Retinal pigment epithelial cell (primary cell): ENCODE measurements around the gene MKX.
"Not testable (repeated sequence)": the region's sequence is repeated elsewhere in the genome, so short reads cannot be mapped to it uniquely, and the experiment has no call there.

Source experiments
- DNase-seq: peaks from one replicate; pipeline ENCODE4 v3.0.0-alpha.2; 2010; ENCODE audit warnings: low read depth
- H3K4me3 ChIP-seq: 2 replicates; pipeline ENCODE4 v1.5.1; 2011; ENCODE audit warnings: mild to moderate bottlenecking, low read length, control low read depth, moderate library complexity
- TF ChIP-seq, protein P1 (sequence below): conservative IDR thresholded peaks from 2 replicates; pipeline ENCODE4 v1.5.1; 2011; ENCODE audit warnings: low read depth, low read length, control low read depth, inconsistent platforms

MKX gene

DNA sequence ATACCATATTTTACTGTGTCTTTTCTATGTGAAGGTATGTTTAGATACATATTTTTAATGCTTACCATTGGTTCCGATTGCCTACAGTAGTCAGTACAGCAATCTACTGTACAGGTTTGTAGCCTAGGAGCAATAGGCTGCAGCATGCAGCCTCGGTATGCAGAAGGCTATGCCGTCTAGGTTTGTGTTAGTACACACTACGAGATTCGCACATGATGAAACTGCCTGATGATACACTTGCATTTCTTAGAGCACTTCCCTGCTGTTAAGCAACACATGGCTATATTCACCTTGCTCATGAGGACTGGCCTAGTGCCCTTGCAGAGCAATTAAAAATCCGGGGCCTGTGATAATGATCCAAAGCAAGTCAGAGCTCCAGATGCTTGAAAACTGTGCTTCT is 62.4 kb downstream of the MKX start:
- TF ChIP-seq, protein P1, sequence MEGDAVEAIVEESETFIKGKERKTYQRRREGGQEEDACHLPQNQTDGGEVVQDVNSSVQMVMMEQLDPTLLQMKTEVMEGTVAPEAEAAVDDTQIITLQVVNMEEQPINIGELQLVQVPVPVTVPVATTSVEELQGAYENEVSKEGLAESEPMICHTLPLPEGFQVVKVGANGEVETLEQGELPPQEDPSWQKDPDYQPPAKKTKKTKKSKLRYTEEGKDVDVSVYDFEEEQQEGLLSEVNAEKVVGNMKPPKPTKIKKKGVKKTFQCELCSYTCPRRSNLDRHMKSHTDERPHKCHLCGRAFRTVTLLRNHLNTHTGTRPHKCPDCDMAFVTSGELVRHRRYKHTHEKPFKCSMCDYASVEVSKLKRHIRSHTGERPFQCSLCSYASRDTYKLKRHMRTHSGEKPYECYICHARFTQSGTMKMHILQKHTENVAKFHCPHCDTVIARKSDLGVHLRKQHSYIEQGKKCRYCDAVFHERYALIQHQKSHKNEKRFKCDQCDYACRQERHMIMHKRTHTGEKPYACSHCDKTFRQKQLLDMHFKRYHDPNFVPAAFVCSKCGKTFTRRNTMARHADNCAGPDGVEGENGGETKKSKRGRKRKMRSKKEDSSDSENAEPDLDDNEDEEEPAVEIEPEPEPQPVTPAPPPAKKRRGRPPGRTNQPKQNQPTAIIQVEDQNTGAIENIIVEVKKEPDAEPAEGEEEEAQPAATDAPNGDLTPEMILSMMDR: no peak
- no peak overlapping the region for H3K4me3 ChIP-seq
- no peak for DNase-seq

DNA sequence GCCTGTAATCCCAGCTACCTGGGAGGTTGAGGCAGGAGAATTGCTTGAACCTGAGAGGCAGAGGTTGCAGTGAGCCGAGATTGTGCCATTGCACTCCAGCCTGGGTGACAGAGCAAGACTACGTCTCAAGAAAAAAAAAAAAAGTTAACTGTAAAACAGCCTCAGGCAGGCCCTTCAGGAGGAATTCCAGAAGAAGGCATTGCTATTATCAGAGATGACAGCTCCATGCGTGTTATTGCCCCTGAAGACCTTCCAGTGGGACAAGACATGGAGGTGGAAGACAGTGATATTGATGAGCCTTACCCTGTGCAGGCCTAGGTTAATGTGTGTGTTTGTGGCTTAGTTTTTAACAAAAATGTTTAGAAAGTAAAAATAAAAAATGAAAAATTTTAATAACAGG is 63.8 kb downstream of the MKX start:
- DNase-seq, H3K4me3 ChIP-seq: not testable (repeated sequence)

DNA sequence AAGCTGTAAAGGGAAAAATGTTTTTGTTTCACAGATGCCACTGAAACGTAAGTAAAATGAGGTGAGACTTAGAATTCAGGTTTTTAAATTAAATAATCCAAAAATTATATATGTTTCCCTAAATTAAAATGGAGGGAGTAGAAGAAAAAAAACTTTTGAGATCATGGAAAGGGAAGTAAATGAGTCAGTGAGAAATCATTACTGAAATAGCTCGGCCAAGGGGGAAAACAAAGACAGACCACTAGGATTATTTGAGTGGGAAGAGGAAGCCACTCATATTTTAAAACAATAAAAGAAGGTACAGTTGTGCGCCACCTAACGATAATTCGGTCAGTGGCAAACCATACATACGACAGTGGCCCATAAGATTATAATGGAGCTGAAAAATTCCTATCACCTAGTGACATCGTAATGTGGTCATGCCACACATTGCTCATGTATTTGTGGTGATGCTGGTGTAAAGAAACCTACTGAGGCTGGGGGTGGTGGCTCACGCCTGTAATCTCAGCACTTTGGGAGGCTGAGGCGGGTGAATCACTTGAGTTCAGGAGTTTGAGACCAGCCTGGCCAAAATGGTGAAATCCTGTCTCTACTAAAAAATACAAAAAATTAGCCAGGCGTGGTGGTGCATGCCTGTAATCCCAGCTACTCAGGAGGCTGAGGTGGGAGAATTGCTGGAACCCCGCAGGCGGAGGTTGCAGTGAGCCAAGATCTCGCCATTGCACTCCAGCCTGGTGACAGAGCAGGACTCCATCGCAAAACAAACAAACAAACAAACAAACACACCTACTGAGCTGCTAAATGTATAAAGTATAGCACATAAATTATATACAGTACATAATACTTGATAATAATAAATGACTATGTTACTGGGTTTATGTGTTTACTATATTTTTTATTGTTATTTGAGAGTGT is 64.7 kb downstream of the MKX start:
- TF ChIP-seq, protein P1: no peak
- no peak overlapping the region for H3K4me3 ChIP-seq
- DNase-seq: no peak

DNA sequence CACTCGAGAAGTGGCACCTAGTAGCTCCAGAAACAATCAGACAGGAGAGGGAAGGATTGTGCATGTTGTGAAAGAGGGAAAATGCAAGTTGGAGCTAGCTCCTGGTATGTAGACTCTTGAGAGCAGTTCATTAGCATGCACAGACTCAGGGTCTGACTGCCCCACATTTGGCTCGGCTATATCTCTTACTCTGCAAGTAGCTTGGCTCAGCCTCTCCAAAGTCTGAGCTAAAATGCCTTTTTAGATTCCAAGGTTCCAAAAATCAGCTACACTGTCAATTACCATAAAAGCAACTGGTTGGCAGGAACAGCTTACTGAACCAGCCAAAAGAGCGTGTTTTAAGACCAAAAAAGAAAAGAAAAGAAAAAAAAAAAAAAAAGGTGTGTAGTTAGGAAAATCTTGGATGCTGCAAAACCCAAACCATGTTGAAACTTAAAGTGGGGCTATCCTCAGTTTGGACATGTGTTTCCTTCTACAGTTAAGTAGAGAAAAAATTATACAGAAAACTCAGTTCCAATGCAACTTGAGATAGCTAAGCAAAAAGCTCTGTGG is 65.5 kb downstream of the MKX start:
- TF ChIP-seq, protein P1: no peak
- H3K4me3 ChIP-seq: no peak overlapping the region
- DNase-seq: peak; percentile 21

DNA sequence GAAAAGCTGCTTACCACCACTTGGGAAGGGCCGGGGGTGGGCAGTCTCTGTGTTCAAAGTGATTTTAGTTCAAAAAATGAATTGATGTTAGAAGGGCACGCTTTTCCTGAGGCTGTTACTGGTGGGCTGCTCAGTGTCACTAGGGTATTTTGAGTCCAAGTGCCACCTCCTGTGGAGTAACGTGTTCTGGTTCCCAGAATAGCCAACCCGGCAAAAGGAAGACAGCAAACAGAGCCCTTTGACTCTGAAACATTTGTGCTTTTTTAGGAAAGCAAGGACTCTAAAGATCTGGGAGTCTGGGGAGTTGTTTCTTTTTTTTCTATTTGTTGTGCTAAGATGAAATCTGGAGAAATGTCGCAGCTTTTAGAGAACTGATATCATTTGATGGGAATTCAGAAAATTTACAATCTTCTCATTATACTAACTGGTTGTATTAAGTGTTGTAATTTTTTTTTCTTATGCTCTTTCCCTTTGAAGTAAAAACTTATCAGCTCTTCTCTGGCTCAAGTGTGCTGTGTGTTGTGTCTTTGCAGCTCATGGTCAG is 66.2 kb downstream of the MKX start:
- H3K4me3 ChIP-seq: no peak overlapping the region
- DNase-seq: no peak
- TF ChIP-seq, protein P1: no peak

DNA sequence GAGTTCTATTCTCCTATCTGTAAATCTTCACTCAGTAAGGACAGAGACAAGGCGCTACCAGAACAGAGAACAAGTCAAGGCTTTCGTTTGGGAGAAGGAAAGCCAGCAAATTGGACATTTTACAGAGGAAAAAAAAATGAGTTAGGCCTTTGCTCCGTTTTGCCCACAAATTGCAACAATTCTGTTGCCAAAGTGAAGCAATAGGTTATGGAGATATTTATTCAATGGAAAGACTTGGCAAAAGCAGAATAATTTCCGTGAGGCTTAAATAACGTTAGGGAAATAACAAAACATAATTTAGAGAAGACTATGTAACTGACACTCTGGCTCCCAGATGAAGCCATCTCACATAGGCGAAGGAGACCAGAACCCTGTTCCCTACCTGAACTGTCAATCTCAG is 67.5 kb downstream of the MKX start:
- no peak overlapping the region for H3K4me3 ChIP-seq
- TF ChIP-seq, protein P1: no peak
- no peak for DNase-seq

DNA sequence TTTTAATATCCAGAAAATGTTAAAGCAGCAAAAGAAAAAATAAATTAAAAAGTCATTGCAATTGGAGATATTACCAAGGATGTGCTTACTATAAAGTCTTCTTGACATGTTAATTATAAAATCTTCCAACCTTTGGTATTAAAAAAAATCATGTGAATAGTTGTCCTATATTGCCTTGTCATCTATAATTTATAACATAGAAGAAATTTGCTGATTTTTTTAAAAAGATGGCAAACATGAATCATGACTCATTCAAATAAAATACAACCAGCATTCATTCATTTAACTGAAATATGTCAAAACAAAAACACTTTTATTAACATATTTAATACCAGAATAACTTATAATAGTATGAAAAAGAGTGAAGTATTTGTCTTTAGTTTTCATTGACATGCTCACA is 72.6 kb downstream of the MKX start:
- no peak for DNase-seq
- H3K4me3 ChIP-seq: no peak overlapping the region
- TF ChIP-seq, protein P1: no peak
